Activated effector memory CD4-positive, alpha-beta T cell treated with Interleukin-2 at 50 U/mL for 16 hours (primary cell): Measurements from ENCODE around the gene IDH3B.
"Not testable (repeated sequence)": the region's sequence is repeated elsewhere in the genome, so short reads cannot be mapped to it uniquely, and the experiment has no call there.

Experiments used
- DNase-seq: peaks from one replicate; pipeline ENCODE4 v3.0.0-alpha.2; 2020

Gene IDH3B

GRCh38 chr20:2663887-2664719 lies at the start of gene IDH3B:
TSS of gene IDH3B (minus strand) at chr20:2664216. CDS start at chr20:2664188, 28 bp downstream.
- peak; percentile 87 for DNase-seq

- no peak for DNase-seq
Observed at GRCh38 chr20:2713285-2713684, 49.3 kb upstream of the IDH3B start.

- no peak for DNase-seq
Observed at GRCh38 chr20:2709205-2709981, 45.4 kb upstream of the IDH3B start.

- no peak for DNase-seq
Observed at GRCh38 chr20:2708665-2709064, 44.6 kb upstream of the IDH3B start.

- DNase-seq = no peak
Observed at GRCh38 chr20:2708073-2708415, 44.0 kb upstream of the IDH3B start.

GRCh38 chr20:2707353-2708072 lies 43.5 kb upstream of the IDH3B start:
- DNase-seq = no peak

- DNase-seq = no peak
Observed at GRCh38 chr20:2706688-2707352, 42.8 kb upstream of the IDH3B start.

GRCh38 chr20:2705931-2706645 lies 42.1 kb upstream of the IDH3B start:
- no peak for DNase-seq

GRCh38 chr20:2703716-2704475 lies 39.9 kb upstream of the IDH3B start:
- no peak for DNase-seq

GRCh38 chr20:2701671-2702081 lies 37.7 kb upstream of the IDH3B start:
- no peak for DNase-seq

- no peak for DNase-seq
Observed at GRCh38 chr20:2700913-2701620, 37.1 kb upstream of the IDH3B start.

- DNase-seq = no peak
Observed at GRCh38 chr20:2699775-2700413, 35.9 kb upstream of the IDH3B start.

GRCh38 chr20:2698912-2699311 lies 34.9 kb upstream of the IDH3B start:
- no peak for DNase-seq

GRCh38 chr20:2698186-2698817 lies 34.3 kb upstream of the IDH3B start:
- no peak for DNase-seq

- DNase-seq = no peak
Observed at GRCh38 chr20:2697768-2698167, 33.8 kb upstream of the IDH3B start.

- no peak for DNase-seq
Observed at GRCh38 chr20:2696646-2697045, 32.6 kb upstream of the IDH3B start.

- DNase-seq = not testable (repeated sequence)
Observed at GRCh38 chr20:2695984-2696525, 32.0 kb upstream of the IDH3B start.

GRCh38 chr20:2695206-2695983 lies 31.4 kb upstream of the IDH3B start:
- no peak for DNase-seq

- DNase-seq = no peak
Observed at GRCh38 chr20:2694519-2694918, 30.5 kb upstream of the IDH3B start.
